Measurements from ENCODE around the gene RTN1. TPM values are rescaled to one million over a fixed set of nuclear protein-coding genes. Genes with fewer than 3 reads are reported as not detected.

The RTN1 gene
- total and polyA plus RNA-seq, 10 donors: 4.1 to 65.4 (median 40.1) TPM

- DNase-seq: no peak
- intact Hi-C loops (cut with DNase I; ENCODE audit: low total_unique reads): no loop called here
- TF ChIP-seq POLR2A (IDR thresholded peaks at IDR 0.05) (no peak), POLR2AphosphoS5 (IDR thresholded peaks at IDR 0.05) (no peak)
- TF ChIP-seq, protein P1, sequence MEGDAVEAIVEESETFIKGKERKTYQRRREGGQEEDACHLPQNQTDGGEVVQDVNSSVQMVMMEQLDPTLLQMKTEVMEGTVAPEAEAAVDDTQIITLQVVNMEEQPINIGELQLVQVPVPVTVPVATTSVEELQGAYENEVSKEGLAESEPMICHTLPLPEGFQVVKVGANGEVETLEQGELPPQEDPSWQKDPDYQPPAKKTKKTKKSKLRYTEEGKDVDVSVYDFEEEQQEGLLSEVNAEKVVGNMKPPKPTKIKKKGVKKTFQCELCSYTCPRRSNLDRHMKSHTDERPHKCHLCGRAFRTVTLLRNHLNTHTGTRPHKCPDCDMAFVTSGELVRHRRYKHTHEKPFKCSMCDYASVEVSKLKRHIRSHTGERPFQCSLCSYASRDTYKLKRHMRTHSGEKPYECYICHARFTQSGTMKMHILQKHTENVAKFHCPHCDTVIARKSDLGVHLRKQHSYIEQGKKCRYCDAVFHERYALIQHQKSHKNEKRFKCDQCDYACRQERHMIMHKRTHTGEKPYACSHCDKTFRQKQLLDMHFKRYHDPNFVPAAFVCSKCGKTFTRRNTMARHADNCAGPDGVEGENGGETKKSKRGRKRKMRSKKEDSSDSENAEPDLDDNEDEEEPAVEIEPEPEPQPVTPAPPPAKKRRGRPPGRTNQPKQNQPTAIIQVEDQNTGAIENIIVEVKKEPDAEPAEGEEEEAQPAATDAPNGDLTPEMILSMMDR (IDR thresholded peaks at IDR 0.05 in 8 of 11, conservative IDR thresholded peaks at IDR 0.05 in 3 of 11): no peak
- Histone ChIP-seq H3K36me3 (no peaks in the 10 kb centered on the region), H3K9me3 (peaks cover 0 to 9% (median 6%) of the 10 kb centered on the region in 8 donors), H3K27ac (no peak overlapping the region), H3K4me1 (no peaks in the 10 kb centered on the region), H3K4me3 (no peak overlapping the region), H3K27me3 (replicated peaks in 1 of 7) (no peaks in the 10 kb centered on the region)
- 68 to 96% (median 86%) methylated on average over 4 of the region's 4 CpGs for WGBS, 5 donors
These were observed 164.7 kb downstream of the RTN1 start for GRCh38 chr14:59705866-59706265.

DNA sequence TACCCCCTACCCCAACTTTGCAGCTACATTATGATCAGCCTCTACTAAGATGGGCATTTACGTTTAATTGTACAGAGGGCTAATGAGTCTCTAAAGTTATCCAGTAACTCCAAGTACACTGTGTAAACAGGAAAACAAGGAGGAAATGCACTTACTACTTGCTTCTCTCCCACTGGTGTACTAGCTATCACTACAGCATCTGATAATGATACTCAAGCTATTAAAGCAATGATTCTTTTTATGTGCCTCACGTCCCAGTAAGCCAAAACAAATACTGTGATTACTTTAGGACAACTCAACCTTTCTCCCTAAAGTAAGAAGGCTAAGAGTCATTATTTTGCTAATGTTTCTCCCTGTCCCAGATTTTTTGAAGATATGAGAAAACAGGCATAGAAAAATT, 165.3 kb downstream of the RTN1 start:
- peaks cover 0 to 9% (median 6%) of the 10 kb centered on the region in 8 donors for H3K9me3 ChIP-seq
- no peaks in the 10 kb centered on the region for H3K4me1 ChIP-seq
- no peak overlapping the region for H3K27ac ChIP-seq
- WGBS, 5 donors: 75 to 80% (median 78%) methylated on average over 2 of the region's 2 CpGs
- intact Hi-C loops (cut with DNase I; ENCODE audit: low total_unique reads): no loop called here
- H3K36me3 ChIP-seq: no peaks in the 10 kb centered on the region
- TF ChIP-seq, protein P1 (IDR thresholded peaks at IDR 0.05 in 8 of 11, conservative IDR thresholded peaks at IDR 0.05 in 3 of 11): no peak
- TF ChIP-seq POLR2AphosphoS5 (IDR thresholded peaks at IDR 0.05) (no peak), POLR2A (IDR thresholded peaks at IDR 0.05) (no peak)
- DNase-seq: no peak
- no peaks in the 10 kb centered on the region for H3K27me3 ChIP-seq (replicated peaks in 1 of 7)
- H3K4me3 ChIP-seq: no peak overlapping the region

GRCh38 chr14:59704054-59704645, 166.4 kb downstream of the RTN1 start:
- DNase-seq: no peak
- TF ChIP-seq POLR2A (IDR thresholded peaks at IDR 0.05) (no peak), POLR2AphosphoS5 (IDR thresholded peaks at IDR 0.05) (no peak)
- TF ChIP-seq, protein P1 (IDR thresholded peaks at IDR 0.05 in 8 of 11, conservative IDR thresholded peaks at IDR 0.05 in 3 of 11): no peak

DNA sequence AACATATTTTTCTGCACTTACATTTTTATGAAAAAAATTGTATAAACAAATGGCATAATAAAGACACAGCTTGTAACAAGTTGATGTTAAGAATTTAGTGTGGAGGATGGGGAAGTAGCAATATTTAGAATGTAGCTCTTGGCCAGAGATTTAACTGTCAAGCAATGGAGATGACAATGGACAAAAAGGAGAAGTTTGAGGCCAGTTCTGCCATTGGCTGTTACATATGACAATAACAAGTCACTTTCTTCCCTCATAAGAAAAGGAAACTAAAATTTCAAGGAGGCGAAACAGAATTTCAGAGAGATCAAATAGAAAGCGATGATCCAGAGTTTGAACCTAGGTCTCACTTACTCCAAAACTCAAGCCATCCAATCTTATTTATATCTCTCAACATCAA, 171.1 kb downstream of the RTN1 start:
- no peaks in the 10 kb centered on the region for H3K36me3 ChIP-seq
- 76 to 90% (median 85%) methylated on average over 2 of the region's 2 CpGs for WGBS, 5 donors
- no peak for TF ChIP-seq POLR2A (IDR thresholded peaks at IDR 0.05)
- TF ChIP-seq, protein P1 (IDR thresholded peaks at IDR 0.05 in 8 of 11, conservative IDR thresholded peaks at IDR 0.05 in 3 of 11): no peak
- TF ChIP-seq POLR2AphosphoS5 (IDR thresholded peaks at IDR 0.05): no peak
- intact Hi-C loops (cut with DNase I; ENCODE audit: low total_unique reads): no loop called here
- H3K4me1 ChIP-seq: peaks cover 0 to 7% (median 5%) of the 10 kb centered on the region in 6 donors
- no peaks in the 10 kb centered on the region for H3K27me3 ChIP-seq (replicated peaks in 1 of 7)
- H3K9me3 ChIP-seq: peaks cover 0 to 9% (median 6%) of the 10 kb centered on the region in 8 donors
- peak overlapping the region in 2 of 8 donors; percentile 2 to 34 for H3K27ac ChIP-seq
- no peak overlapping the region for H3K4me3 ChIP-seq
- DNase-seq: no peak

More at GRCh38 chr14:59704054-59704645, 166.4 kb downstream of the RTN1 start:
- Histone ChIP-seq H3K4me3 (no peak overlapping the region), H3K4me1 (peaks cover 0 to 2% (median under 1%) of the 10 kb centered on the region in 6 donors), H3K27me3 (replicated peaks in 1 of 7) (no peaks in the 10 kb centered on the region), H3K36me3 (no peaks in the 10 kb centered on the region), H3K9me3 (peaks cover 0 to 9% (median 6%) of the 10 kb centered on the region in 8 donors), H3K27ac (no peak overlapping the region)
- intact Hi-C loops (cut with DNase I; ENCODE audit: low total_unique reads): no loop called here
- WGBS, 5 donors: 65 to 82% (median 71%) methylated on average over 5 of the region's 5 CpGs

Measured in spleen (tissue), 11 donors.